ENCODE results near the gene MYCN.

Gene MYCN

DNA sequence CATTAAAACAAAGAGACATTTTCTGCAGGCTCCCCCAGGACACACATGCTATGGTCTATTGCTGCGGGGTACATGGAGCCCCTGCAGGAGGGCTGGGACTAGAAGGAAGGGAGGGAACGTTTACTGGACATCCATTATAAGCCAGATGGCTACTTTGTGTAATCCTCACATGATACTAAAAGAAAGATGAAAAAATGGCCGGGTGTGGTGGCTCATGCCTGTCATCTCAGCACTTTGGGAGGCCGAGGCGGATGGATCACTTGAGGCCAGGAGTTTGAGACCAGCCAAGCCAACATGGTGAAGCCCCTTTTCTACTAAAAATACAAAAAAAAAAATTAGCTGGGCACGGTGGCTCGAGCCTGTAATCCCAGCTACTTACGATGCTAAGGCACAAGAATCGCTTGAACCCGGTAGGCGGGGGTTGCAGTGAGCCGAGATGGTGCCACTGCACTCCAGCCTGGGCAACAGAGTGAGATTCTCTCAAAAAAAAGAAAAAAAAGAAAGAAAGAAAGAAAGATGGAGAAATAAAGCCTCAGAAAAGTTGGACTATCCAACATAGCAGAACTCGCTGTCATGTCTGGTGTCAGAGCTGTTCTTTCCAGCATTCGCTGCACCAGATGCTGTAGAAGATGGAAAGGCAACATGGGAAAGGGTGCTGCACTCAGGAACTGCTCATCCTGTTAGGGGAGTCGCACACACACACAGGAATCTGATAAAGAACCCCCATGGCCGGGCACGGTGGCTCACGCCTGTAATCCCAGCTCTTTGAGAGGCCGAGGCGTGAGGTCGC is 7.8 kb upstream of the MYCN start:
- DNase-seq = no peak

DNA sequence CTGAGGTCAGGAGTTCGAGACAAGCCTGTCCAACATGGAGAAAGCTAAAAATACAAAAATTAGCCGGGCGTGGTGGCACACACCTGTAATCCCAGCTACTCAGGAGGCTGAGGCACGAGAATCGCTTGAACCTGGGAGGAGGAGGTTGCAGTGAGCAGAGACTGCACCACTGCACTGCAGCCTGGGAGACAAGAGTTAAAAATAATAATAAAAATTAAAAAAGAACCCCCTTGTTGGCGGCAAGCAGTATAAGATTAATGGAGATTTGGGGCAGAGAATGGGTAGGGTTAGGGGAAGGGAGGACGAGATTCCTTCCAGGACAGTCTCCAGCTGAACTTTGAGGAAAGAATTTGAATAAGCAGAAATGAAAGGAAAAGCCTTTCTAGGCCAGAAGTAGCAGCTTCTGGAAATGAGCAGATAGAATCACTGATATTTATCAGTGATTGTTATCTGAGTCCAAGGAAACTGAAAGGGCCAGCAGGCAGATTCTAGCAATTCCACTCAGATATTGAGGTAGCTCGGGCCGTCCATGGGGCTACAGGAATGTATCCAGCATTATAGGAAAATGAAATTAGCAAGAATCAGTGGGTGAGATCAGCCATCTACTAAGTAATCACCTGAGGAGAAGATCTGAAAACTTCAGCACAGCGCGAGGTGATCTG is 7.0 kb upstream of the MYCN start:
- no peak for DNase-seq

DNA sequence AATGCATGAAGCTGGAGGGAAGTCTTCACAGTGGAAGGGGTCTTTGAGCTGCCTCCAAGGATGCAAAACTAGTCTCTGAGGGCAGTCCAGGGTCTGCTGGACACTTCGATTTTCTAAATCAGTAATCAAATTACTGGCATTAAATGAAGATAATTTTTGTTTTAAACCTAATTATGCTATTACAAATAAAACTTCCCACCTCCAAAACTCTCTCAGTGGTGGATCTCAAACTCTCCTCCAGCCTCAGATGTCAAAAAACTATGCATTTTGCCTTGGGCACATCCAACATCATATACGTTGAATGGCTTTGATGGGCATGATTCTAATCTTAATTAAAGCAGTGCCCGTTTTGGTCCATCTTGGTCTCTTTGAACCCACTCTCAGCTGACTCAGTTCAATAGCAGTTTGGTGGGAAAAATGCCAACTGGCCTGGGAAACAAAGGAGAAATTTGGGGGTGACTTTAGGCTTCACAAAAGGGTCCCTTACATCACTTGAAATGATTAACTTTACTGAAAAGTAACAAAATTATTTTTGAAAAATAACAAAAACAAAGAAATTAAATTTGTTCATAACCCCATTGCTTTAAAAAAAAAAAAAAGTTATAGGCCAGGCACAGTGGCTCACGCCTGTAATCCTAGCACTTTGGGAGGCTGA is 5.9 kb upstream of the MYCN start:
- DNase-seq = no peak

DNA sequence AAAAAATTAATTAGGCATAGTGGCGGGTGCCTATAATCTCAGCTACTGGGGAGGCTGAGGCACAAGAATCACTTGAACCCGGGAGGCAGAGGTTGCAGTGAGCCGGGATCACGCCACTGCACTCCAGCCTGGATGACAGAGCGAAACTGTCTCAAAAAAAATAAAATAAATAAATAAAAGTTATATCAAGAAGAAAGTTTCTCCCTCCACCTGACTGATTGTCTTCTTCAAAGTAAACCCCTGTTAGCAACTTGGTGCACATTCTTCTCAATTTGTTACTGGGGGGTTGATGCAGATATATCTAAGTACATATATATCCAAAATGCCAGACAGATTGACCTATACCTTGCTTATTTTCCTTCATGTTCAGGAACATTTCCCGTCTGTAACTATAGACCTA is 5.2 kb upstream of the MYCN start:
- DNase-seq = no peak

DNA sequence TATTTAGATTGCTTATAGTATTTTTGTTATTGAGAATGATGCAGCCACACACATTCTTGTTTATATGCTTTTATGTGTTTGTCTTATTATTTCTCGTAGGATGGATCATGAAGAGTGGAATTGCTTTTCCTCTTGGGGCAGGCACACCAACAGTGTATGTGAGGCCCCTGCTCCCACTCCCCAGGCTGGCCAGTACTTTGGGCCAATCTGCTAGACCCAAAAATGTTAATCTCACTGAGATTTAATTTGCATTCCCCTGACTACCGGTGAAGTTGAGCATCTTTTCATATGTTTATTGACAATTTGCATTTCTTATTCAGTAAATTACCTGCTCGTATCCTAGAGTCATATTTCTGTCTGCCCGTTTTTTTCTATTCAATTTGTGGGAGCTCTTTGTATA is 4.7 kb upstream of the MYCN start:
- DNase-seq = no peak

DNA sequence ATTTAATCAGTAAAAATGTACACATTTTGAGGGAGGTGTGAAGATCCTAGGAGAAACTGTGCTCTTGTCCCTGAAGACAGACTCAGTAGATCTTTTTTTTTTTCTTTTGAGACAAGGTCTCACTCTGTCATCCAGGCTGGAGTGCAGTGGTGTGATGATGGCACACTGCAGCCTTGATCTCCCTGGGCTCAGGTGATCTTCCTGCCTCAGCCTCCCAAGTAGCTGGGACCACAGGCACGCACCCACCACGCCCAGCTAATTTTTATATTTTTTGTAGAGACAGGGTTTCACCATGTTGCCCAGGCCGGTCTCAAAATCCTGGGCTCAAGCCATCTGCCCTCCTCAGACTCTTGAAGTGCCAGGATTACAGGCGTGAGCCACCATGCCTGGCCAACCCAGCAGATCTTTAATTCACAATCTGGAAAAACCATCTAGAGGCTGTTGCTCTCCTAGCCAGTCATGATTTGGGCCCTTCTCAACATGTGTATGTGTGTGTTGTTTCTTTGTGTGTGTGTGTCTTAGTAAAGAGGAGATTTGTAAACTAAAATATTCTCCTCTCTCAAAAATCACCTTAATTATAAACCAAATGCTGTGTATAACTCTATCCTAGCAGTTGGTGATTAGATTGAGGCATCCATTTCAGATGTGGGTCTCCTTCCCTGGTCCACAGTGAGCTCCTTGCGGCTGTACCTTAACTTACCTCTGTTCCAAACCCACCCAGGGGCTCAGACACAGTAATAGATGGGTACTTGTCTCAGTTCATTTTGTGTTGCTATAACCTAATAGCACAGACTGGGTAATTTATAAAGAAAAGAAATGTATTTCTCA is 3.9 kb upstream of the MYCN start:
- DNase-seq = no peak

DNA sequence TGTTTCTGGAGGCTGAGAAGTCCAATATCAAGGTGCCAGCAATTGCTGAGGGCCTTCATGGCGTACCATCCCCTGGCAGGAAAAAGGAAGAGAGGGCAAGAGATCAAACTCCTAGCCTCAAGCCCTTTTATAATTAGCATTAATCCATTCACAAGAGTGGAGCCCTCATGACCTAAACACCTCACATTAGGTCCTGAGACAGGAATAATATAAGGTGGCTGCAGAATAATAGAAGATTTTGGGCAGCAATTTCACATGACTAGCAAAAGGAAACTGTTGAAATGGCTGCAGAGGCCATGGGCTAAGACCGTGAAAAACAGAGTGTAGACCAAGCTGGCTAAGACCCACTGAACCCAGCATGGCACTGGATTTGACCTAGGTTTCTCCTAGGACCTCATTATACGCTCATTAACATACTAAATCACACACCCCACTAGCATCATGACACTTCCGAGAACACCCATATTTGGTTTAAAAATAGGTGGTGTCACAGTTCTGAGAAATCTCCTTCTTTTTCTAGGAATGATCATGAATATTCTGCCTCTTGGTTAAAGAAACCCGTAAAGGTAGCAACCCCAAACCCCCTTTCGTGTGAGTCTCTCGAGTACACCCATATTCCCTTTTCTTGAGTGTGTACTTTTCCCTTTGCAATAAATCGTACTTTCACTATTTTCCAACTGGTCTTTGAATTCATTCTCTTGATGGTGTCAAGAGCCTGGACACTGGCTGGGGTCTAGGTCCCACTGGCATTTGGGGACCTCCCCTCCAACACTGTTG is 3.1 kb upstream of the MYCN start:
- DNase-seq = no peak

DNA sequence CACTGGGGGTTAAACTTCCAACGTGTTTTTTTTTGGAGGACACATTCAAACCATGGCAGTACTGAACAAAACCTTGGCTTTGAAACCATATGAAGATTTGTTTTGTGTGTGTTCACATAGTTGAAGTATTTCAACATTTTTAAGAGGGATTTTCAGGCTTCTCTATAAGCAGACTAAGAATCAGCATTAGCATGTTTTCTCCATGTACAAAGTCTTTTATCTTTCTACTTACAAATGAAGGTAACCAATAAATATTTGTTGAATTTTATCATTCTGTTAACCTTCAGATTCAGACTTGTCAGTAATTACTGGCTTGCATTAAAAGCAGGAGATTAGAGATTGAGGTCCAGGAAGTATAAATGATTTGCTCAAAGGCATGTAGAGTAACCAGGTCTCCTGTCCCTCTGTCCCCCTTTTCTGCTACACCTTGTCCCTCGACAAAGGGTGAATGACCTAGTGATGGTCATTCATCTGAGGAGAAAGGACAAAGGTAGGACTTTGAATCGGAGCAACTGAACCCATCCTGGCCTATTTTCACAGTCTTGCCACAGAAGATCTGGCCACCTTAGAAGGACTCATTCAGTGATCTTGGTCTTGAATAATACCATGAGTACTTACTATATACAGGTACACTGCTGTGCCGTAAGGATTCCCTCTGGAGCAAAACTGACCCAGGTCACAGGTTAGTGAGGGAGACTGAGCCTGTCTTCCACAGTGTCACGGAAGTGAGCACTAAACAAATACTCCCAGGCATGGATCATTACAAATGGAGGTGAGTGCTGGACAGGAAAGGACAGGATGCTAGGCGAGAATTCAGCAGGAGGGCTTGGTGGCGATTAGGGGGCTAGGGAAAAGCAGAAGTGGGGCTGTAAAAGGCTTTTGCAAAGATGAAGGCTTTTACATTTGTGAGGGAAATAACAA is 2.2 kb upstream of the MYCN start:
- DNase-seq = no peak

DNA sequence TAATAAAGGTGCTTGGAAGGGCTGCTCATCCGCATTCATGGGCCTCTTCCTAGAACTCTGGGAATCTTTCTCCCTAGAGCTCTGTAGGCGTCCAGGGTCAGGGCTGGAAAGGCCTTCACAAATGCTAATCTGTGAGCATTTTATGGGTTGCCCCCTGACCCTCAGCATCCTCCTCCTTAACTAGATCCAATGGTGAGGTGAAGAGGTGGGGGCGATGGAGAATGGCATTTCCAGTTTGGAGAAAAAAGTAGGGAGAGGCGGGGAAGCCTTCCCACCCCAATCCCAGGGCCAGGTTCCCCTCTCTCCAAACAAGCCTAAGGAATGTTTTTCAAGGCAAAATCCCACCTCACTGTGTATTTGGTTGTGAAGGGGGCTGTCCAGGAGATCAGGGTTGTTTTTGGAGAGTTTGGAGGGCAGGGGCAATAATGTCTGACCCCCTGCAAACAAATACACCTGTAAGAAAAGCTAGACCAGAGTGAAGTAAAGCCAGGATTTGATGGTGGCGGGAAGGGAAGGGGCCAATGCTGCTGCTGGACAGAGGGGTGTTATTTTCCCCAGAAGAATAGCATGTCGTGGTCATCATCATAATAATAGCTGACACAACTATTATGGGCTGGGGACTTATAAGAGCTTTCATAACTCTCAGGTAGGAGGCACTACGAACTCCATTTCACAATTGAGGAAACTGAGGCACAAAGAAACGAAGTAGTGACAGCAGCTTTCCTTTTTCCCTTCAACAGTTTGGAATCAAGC is 1.4 kb upstream of the MYCN start:
- DNase-seq = no peak

DNA sequence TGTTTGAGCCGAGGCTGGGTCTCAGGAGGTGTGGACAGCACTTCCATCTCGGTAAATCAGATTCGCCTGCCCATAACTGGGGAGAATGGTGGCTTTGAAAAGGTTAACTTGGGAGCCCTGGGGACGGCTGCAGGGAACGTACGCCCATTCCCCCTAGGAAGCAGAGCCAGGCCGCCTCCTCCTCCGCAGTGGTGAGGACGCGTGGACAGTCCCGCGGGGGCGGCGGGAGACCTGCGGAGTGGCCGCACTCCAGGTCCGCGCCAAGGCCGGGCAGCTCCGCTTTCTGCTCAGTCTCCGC is 845 bp upstream of the MYCN start:
- DNase-seq = no peak

DNA sequence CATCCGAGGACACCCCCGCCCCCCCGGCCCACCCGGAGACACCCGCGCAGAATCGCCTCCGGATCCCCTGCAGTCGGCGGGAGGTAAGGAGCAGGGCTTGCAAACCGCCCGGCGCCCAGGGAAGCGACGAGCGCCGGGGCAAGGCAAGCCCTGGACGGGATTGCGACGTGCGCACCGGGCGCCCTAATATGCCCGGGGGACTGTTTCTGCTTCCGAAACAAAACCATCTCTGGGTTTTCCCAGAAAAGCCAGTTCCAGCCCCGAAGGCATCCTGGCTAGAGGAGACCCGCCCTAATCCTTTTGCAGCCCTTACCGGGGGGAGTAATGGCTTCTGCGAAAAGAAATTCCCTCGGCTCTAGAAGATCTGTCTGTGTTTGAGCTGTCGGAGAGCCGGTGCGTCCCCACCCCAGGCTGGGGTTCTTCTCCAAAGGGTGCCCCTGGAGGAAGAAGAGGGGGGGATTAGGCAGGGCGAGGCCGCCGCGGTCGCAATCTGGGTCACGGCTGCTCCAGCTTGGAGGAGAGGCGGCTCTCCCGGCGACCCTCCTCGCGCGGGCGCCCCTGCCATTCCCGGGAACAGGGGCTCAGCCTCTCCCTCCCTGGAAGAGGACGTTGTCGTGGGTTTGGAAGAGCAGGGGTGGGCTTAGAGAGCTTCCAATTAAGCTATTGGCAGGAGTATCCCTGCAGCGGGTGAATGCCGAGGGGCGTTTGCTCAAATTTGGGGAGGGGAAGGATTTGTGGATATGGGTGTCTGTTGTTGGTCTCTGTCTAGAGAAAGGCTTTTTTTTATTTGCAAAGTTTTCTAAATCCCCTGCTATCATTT is 521 bp downstream of the MYCN start:
- peak; percentile 24 for DNase-seq

DNA sequence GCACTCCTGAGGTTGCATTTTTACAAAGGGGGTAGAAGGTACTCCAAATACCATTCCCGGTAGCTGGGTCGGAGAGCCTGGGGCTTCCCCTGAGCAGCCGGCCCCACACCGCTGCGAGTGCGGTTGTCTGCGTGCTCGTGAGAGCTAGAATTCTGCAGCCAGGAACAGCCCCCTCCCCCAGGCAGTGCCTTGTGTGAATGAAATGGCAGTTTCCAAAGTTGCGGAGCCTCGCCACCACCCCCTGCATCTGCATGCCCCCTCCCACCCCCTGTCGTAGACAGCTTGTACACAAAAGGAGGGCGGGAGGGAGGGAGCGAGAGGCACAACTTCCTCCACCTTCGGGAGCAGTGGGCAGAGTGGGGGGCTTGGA is 1.1 kb downstream of the MYCN start:
- no peak for DNase-seq

DNA sequence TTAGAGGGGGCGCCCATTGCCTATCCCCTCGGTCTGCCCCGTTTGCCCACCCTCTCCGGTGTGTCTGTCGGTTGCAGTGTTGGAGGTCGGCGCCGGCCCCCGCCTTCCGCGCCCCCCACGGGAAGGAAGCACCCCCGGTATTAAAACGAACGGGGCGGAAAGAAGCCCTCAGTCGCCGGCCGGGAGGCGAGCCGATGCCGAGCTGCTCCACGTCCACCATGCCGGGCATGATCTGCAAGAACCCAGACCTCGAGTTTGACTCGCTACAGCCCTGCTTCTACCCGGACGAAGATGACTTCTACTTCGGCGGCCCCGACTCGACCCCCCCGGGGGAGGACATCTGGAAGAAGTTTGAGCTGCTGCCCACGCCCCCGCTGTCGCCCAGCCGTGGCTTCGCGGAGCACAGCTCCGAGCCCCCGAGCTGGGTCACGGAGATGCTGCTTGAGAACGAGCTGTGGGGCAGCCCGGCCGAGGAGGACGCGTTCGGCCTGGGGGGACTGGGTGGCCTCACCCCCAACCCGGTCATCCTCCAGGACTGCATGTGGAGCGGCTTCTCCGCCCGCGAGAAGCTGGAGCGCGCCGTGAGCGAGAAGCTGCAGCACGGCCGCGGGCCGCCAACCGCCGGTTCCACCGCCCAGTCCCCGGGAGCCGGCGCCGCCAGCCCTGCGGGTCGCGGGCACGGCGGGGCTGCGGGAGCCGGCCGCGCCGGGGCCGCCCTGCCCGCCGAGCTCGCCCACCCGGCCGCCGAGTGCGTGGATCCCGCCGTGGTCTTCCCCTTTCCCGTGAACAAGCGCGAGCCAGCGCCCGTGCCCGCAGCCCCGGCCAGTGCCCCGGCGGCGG is 1.7 kb downstream of the MYCN start:
- no peak for DNase-seq

DNA sequence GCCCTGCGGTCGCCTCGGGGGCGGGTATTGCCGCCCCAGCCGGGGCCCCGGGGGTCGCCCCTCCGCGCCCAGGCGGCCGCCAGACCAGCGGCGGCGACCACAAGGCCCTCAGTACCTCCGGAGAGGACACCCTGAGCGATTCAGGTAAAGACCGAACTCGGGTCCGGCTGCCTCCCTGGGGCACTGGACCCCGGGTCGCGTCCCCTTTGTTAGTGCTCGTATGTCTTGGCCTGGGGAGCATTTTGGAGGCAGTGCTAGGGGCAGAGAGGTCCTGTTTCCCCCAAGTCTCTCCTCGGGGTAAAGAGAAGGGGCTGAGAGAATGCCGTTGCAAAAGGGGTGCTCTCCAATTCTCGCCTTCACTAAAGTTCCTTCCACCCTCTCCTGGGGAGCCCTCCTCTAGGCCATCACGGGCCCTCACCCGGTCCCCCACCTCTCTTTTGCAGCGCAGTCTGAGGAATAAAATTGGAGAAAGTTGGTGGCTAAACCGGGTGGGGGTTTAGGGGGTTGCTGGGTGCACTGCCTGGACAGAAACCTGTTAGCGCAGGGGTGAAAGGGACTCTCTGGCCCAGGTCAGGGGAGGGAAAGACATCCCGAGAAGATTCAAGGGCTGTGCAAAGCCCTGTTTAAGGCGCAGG is 2.5 kb downstream of the MYCN start:
- no peak for DNase-seq

DNA sequence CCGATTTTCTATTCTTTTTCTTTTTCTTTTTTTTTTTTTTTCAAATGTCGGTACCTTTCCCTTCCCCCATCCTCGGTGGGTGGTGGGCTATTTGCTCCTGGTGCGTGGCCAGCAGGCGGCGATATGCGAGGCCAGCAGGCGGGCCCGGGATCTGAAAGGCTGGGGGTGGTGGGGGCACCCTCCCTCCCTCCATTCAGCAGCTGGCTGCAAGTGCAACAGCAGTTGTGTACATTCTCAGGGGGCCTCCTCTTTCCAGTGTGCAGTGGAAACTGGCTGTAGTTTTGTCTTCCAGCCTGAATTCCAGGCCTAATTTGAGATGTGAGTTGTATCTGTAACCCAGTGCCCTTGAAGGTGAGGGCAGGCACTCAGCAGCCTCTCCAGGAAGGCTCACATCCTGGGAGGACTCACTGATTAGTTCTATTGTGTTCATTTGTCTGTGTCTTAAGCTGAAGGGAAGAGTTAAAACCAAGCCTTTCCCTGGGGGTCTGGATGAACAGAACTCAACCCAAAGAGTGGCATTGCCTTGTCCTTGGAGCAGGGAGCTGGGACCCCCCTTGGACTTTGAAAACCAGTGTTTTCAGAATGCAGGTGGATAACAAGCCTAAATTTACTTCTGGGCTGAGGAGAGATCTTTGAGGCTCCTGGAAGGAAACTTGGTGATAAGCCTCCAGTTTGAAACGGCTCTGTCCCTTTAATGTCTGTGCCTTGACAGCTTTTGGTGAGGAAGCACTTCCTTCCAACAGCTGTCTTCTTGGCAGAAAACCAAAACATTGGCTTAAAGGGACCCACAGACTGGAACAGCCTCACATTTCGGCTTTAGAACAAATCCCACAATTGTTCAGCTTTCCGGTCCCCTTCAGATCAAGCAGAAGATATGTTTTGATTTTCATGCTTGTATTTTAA is 3.3 kb downstream of the MYCN start:
- peak; percentile 28 for DNase-seq

DNA sequence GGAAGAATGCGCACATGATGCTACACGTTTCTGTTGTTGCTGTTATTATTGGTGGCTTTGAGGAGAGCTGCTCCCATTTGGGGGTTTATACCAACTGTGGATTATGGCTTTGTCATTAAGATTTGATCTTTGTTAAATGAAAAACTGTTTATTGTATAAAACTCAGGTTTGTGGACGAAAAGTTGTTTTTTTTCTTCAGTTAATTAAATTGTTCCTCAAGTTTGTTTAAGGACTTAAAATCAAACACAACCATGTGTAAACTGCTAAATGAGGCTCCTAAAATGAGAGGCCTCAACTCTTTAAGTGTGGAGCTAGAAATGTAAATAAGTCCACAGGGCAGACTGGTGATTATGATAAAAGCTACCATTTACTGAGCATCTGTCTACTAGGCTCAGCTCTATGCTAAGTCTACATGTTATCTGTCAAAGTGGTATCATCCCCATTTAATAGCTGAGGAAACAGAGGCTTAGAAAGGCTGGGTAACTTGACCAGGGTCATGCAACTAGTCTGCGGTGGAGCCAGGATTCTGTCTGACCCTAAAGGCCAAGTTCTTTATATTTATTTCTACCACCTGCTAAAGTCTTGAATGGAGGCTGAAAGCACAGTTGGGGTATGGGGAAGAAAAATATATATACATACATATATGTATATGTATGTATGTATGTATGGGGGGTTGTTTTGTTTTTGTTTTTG is 4.1 kb downstream of the MYCN start:
- DNase-seq = no peak
